CD4-positive, CD25-positive, alpha-beta regulatory T cell (primary cell): ENCODE results near the gene SRSF10. TPM values are rescaled to one million over a fixed set of nuclear protein-coding genes. Genes with fewer than 3 reads are reported as not detected.
"Not testable (repeated sequence)": the region's sequence is repeated elsewhere in the genome, so short reads cannot be mapped to it uniquely, and the experiment has no call there.

Experiments
- ATAC-seq, 2 donors: fragments of 150-1000 bp; cut with Tn5 transposase; one replicate each; pipeline ENCODE4 v1.10.0; 2021; ENCODE audit warnings: low read depth in 2 of 2, moderate number of reproducible peaks in 2 of 2, moderate library complexity in 1 of 2
- DNase-seq, 3 donors: peaks; one replicate each; pipeline versions ENCODE4 v3.0.0 to v3.0.0-alpha.2; 2012 to 2022; ENCODE audit warnings: mixed read lengths in 1 of 3
- H3K27ac ChIP-seq: one replicate; pipeline ENCODE4 v1.7.0; 2013; ENCODE audit warnings: mild to moderate bottlenecking, low read length; ENCODE audit not compliant: insufficient read depth, poor library complexity, severe bottlenecking
- H3K27me3 ChIP-seq: one replicate; pipeline ENCODE4 v1.7.0; 2013; ENCODE audit warnings: low read length; ENCODE audit not compliant: control insufficient read depth, insufficient read depth
- H3K36me3 ChIP-seq: one replicate; pipeline ENCODE4 v1.7.0; 2013; ENCODE audit warnings: mild to moderate bottlenecking, low read length, moderate library complexity; ENCODE audit not compliant: control insufficient read depth, insufficient read depth
- H3K4me1 ChIP-seq: 2 replicates; pipeline ENCODE4 v1.7.0; 2013; ENCODE audit warnings: mild to moderate bottlenecking, low read length; ENCODE audit not compliant: insufficient read depth, control insufficient read depth, poor library complexity, severe bottlenecking
- H3K4me3 ChIP-seq: one replicate; pipeline ENCODE4 v1.7.0; 2013; ENCODE audit warnings: low read depth, mild to moderate bottlenecking, low read length, moderate library complexity
- H3K9me3 ChIP-seq, 2 experiments: 1 replicate in 1 of 2; 2 replicates in 1 of 2; pipeline ENCODE4 v1.7.0; 2013; ENCODE audit warnings: low read length in 2 of 2, mild to moderate bottlenecking in 1 of 2, moderate library complexity in 1 of 2; ENCODE audit not compliant: control insufficient read depth in 2 of 2
- H3K27ac Mint-ChIP-seq, 3 donors: one replicate each; pipeline ENCODE4 v1.8.0; 2020 to 2022; ENCODE audit warnings: mild to moderate bottlenecking in 3 of 3, mixed read lengths in 3 of 3, moderate library complexity in 2 of 3
- H3K27me3 Mint-ChIP-seq: one replicate; pipeline ENCODE4 v1.8.0; 2022; ENCODE audit warnings: mild to moderate bottlenecking, mixed read lengths
- H3K36me3 Mint-ChIP-seq: one replicate; pipeline ENCODE4 v1.8.0; 2020; ENCODE audit warnings: mixed read lengths
- H3K4me1 Mint-ChIP-seq, 4 donors: one replicate each; pipeline ENCODE4 v1.8.0; 2020 to 2022; ENCODE audit warnings: mixed read lengths in 4 of 4, mild to moderate bottlenecking in 1 of 4
- H3K4me3 Mint-ChIP-seq, 4 donors: one replicate each; pipeline ENCODE4 v1.8.0; 2020 to 2022; ENCODE audit warnings: mild to moderate bottlenecking in 4 of 4, mixed read lengths in 4 of 4, moderate library complexity in 3 of 4
- H3K9me3 Mint-ChIP-seq, 7 donors: one replicate each; pipeline ENCODE4 v1.8.0; 2020 to 2022; ENCODE audit warnings: mixed read lengths in 7 of 7, mild to moderate bottlenecking in 3 of 7, moderate library complexity in 2 of 7
- polyA plus RNA-seq, 4 donors: library from polyadenylated mRNA; unstranded; fragments of 300-500 nt; fragmentation: Illumina TruSeq; gene quantifications; one replicate each; pipeline ENCODE4 v1.2.3, GENCODE V29; 2021
- total RNA-seq: library from RNA; stranded (reverse); gene quantifications from one replicate; pipeline ENCODE4 v1.2.3, GENCODE V29; 2022

SRSF10 gene
- total and polyA plus RNA-seq, 5 donors from 2014 or later, result 127 to 220 (median 150) TPM

DNA sequence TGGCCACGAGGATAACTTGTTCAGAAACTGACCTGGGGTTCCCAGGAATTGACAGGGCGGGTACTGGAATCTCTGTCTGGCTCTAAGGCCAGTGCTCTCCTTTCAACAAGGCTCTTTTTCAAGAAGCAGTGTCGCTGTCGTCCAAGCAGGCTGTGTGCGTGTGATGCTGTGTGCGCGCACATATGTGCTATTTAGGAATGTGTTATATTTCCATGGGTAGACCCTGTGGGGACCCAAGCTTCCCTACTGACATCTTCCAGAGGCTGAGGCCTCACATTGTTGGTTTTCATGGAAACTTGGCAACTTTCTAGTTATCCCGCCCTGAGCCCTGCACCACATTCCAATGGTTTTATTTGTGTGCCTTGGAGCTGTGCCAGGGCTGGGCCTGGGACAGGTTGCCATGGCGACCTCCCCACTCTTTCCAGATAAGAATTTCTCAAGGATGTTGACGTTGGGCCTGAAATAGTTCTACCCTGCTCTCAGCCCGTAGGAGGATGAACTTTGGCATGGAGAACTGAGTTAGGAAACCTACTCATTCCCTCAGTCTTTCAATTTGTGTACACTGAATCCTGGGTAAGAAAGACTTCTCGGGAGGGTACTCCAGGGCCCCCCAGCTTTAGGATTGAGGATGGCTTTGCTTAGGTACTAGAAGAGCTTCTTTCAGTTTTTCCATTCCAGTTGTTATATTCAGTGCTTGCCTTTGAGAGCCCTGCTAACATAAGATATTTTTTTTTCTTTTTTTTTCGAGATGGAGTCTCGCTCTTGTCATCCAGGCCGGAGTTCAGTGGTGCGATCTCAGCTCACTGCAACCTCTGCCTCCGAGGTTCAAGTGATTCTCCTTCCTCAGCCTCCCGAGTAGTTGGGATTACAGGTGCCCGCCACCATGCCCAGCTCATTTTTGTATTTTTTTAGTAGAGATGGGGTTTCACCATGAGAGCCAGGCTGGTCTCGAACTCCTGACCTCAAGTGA is 38.8 kb upstream of the SRSF10 start:
- ATAC-seq, result no peak
- Mint-ChIP-seq H3K36me3 (no peaks in the 10 kb centered on the region), H3K4me3 (no peak overlapping the region), H3K27ac (no peak overlapping the region), H3K27me3 (peaks cover 6% of the 10 kb centered on the region), H3K9me3 (no peaks in the 10 kb centered on the region), H3K4me1 (no peaks in the 10 kb centered on the region)
- Histone ChIP-seq H3K27me3 (peaks cover 2% of the 10 kb centered on the region), H3K36me3 (no peaks in the 10 kb centered on the region), H3K27ac (no peak overlapping the region), H3K4me3 (no peak overlapping the region), H3K9me3 (no peaks in the 10 kb centered on the region), H3K4me1 (no peaks in the 10 kb centered on the region)
- DNase-seq, result no peak

DNA sequence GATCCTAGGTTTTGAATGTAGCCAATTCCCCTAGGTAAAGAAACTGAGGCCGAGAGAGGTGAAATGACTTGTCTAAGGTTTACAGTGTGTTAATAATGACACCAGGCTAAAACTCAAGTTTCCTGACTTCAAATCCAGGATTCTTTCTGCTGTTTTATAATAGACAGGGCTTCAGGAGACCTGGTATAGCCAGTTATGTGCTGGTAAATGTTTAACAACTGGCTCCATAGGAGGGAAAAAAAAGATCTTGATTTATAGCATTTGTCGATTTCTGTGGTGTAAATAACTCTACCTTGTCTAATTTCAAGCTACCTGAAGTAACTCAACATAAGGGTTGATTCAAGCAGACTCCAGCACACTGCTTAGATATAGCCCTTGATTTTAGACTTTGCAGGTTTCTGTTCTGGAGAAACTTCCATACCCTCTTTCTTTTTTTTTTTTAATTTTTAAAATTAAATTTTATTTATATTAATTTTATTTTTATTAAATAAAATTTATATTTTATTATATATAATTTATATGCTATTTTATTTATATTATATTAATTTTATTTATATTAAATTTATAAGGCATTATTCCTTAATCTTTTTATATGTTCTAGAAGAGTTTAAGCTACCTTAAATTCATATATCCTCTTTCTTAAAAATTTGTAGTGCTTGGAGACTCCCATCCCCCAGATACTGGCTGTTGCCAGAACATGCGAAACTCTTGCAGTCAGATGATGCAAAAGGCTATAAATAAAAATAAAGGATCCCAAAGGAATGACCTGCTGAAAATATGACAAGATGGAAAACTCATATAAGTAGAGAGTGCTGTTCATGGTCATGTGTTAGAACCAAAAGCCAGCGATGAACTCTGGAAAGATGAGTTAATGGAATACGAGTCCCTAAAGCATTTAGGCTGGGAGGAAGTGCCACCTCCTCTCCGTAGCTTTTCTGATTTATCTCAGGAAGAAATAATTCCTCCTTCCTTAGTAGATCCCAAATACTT is 35.4 kb upstream of the SRSF10 start:
- DNase-seq (no peak), ATAC-seq (no peak)
- Mint-ChIP-seq H3K9me3 (no peaks in the 10 kb centered on the region), H3K4me1 (peaks cover 0 to 2% (median 0%) of the 10 kb centered on the region in 4 donors), H3K27ac (no peak overlapping the region), H3K36me3 (no peaks in the 10 kb centered on the region), H3K4me3 (no peak overlapping the region), H3K27me3 (peaks cover 23% of the 10 kb centered on the region)
- Histone ChIP-seq H3K36me3 (no peaks in the 10 kb centered on the region), H3K4me1 (no peaks in the 10 kb centered on the region), H3K27me3 (peaks cover 6% of the 10 kb centered on the region), H3K9me3 (no peaks in the 10 kb centered on the region), H3K4me3 (no peak overlapping the region), H3K27ac (no peak overlapping the region)

DNA sequence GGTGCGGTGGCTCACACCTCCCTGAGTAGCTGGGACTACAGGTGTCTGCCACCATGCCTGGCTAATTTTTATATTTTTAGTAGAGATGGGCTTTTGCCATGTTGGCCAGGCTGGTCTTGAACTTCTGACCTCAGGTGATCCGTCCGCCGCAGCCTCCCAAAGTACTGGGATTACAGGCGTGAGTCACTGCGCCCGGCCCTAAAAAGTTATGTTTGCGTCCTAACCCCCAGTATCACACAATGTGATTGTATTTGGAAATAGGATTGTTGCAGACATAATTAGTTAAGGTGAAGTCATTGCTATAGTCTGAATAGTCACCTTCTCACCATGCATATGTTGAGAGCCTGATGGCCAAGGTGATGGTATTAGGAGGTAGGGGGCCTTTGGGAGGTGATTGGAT is 32.8 kb upstream of the SRSF10 start:
- not testable (repeated sequence) for H3K9me3 ChIP-seq, H3K27ac Mint-ChIP-seq, H3K36me3 Mint-ChIP-seq, H3K4me1 ChIP-seq, H3K4me3 ChIP-seq, DNase-seq, ATAC-seq, H3K27ac ChIP-seq, H3K4me3 Mint-ChIP-seq, H3K4me1 Mint-ChIP-seq, H3K9me3 Mint-ChIP-seq, H3K27me3 ChIP-seq, H3K36me3 ChIP-seq
- H3K27me3 Mint-ChIP-seq, result peaks cover 39% of the 10 kb centered on the region

DNA sequence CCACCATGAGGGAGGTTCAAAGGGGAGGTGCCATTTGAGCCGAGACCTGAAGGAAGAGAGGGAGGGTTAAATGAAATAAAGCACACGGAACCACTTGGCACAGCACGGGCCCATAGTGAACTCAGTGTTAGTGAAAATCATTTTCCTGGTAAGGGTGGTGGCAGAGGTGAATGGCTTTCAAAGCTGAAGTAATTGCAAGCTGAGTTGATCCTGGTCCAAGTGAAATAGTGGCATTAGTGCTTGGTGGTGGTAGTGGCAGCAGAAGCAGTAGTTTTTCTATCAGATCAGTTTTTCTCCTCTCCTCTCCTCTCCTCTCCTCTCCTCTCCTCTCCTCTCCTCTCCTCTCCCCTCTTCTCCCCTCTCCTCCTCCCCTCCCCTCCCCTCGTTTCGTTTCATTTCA is 30.5 kb upstream of the SRSF10 start:
- H3K36me3 Mint-ChIP-seq, result no peaks in the 10 kb centered on the region
- peaks cover 48% of the 10 kb centered on the region for H3K27me3 Mint-ChIP-seq
- no peaks in the 10 kb centered on the region for H3K9me3 ChIP-seq
- H3K9me3 Mint-ChIP-seq, result peaks cover 0 to 4% (median 0%) of the 10 kb centered on the region in 7 donors
- peaks cover 8% of the 10 kb centered on the region for H3K27me3 ChIP-seq
- DNase-seq (no peak), ATAC-seq (no peak)
- no peak overlapping the region for H3K27ac Mint-ChIP-seq
- no peaks in the 10 kb centered on the region for H3K36me3 ChIP-seq
- peaks cover 0 to 2% (median 0%) of the 10 kb centered on the region in 4 donors for H3K4me1 Mint-ChIP-seq
- H3K4me3 Mint-ChIP-seq, result no peak overlapping the region
- no peak overlapping the region for H3K4me3 ChIP-seq
- no peak overlapping the region for H3K27ac ChIP-seq
- H3K4me1 ChIP-seq, result no peaks in the 10 kb centered on the region

DNA sequence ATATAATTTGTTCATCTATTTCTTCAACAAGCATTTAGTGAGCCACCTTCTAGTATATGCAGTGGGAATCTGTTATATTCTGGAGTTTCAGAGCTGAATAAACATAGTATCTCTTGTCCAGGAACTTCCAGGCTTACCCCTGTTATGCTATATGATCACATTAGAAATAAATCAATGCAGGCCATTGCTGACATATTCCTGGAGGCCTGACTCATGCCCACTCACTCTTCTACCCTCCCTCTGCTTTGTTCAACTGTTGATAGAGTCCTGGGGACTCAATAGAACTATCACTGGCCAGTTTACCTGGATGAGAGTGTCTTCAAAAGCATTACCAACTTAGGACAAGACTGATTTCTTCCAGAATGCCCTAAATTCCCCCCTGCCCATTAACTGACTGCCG is 29.3 kb upstream of the SRSF10 start:
- ATAC-seq (no peak), DNase-seq (no peak)
- no peak overlapping the region for H3K27ac Mint-ChIP-seq
- Histone ChIP-seq H3K9me3 (no peaks in the 10 kb centered on the region), H3K4me3 (no peak overlapping the region), H3K27me3 (peaks cover 10% of the 10 kb centered on the region), H3K36me3 (no peaks in the 10 kb centered on the region), H3K27ac (no peak overlapping the region), H3K4me1 (no peaks in the 10 kb centered on the region)
- peaks cover 0 to 4% (median 0%) of the 10 kb centered on the region in 7 donors for H3K9me3 Mint-ChIP-seq
- H3K4me1 Mint-ChIP-seq, result peaks cover 0 to 2% (median 0%) of the 10 kb centered on the region in 4 donors
- H3K36me3 Mint-ChIP-seq, result no peaks in the 10 kb centered on the region
- H3K27me3 Mint-ChIP-seq, result peaks cover 42% of the 10 kb centered on the region
- no peak overlapping the region for H3K4me3 Mint-ChIP-seq

DNA sequence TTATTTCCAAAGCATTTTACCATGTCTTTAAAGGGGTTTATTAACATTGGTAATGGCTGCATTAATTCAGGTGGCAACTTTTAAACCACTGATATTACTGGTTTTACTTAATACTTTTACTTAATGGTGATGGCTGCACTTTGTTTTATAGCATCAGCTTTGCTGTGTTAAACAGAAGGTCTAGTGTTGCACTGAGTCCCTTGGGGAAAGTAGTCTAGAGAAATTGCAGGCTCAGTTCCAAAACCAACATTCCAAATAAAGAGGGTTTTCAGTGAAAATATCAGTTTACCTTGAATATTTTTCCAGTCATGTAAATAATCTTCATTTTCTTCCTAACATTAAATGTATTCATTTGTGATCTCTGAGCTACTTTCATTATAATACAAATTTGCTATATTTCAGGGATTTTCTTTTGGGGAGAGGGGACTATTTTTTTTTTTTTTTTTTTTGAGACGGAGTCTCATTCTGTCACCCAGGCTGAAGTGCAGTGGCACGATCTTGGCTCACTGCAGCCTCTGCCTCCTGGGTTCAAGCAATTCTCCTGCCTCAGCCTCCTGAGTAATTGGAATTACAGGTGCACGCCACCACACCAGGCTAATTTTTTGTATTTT is 28.6 kb upstream of the SRSF10 start:
- not testable (repeated sequence) for H3K36me3 ChIP-seq, H3K4me1 Mint-ChIP-seq, H3K27me3 ChIP-seq, H3K9me3 Mint-ChIP-seq, ATAC-seq, H3K27ac Mint-ChIP-seq, DNase-seq, H3K36me3 Mint-ChIP-seq, H3K4me3 ChIP-seq, H3K9me3 ChIP-seq, H3K27ac ChIP-seq, H3K4me3 Mint-ChIP-seq, H3K4me1 ChIP-seq
- peaks cover 44% of the 10 kb centered on the region for H3K27me3 Mint-ChIP-seq

DNA sequence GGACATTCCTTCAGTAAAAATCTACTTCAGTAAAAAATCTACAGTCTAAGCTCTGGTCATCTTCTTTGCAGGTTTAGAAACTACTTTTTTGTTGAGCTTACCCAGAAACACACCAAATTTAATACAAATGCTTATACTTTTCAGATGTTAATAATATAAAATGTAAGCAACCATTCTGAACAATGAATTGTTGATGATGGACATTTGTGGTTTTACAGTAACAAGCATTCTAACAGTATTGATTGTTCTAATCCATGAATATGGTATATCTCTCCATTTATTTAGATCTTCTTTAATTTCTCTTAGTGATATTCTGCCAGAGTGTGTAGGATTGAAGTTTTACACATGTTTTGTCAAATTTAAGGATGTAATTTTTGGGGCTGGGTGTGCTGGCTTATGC is 27.0 kb upstream of the SRSF10 start:
- DNase-seq (no peak), ATAC-seq (no peak)
- no peaks in the 10 kb centered on the region for H3K36me3 ChIP-seq
- H3K9me3 ChIP-seq, result no peaks in the 10 kb centered on the region
- H3K27ac ChIP-seq, result no peak overlapping the region
- Mint-ChIP-seq H3K27ac (no peak overlapping the region), H3K4me1 (peaks cover 0 to 4% (median under 1%) of the 10 kb centered on the region in 4 donors), H3K27me3 (peaks cover 47% of the 10 kb centered on the region), H3K4me3 (no peak overlapping the region), H3K36me3 (no peaks in the 10 kb centered on the region), H3K9me3 (peaks cover 0 to 4% (median 0%) of the 10 kb centered on the region in 7 donors)
- H3K4me1 ChIP-seq, result no peaks in the 10 kb centered on the region
- H3K27me3 ChIP-seq, result peaks cover 3% of the 10 kb centered on the region
- no peak overlapping the region for H3K4me3 ChIP-seq
